ACC112 (cell line): ENCODE data around the gene LCE1E.

Experiments used
- H2AFZ ChIP-seq: fragments of 200-600 bp; sonication (generic); one replicate; pipeline ENCODE4 v1.6.0; 2017; ENCODE audit warnings: antibody characterized with exemption, low read length; ENCODE audit not compliant: unreplicated experiment
- H3K27ac ChIP-seq: fragments of 200-600 bp; sonication (generic); 2 replicates; pipeline ENCODE4 v1.5.1; 2014; ENCODE audit warnings: low read depth, mild to moderate bottlenecking, antibody characterized with exemption, low read length, moderate library complexity
- H3K27me3 ChIP-seq: fragments of 200-600 bp; sonication (generic); 2 replicates; pipeline ENCODE4 v1.6.1; 2014; ENCODE audit warnings: mild to moderate bottlenecking, antibody characterized with exemption, low read length, moderate library complexity, mixed read lengths; ENCODE audit not compliant: insufficient read depth
- H3K36me3 ChIP-seq: fragments of 200-600 bp; sonication (generic); 2 replicates; pipeline ENCODE4 v1.6.1; 2016; ENCODE audit warnings: mild to moderate bottlenecking, antibody characterized with exemption, low read length, moderate library complexity, mixed read lengths; ENCODE audit not compliant: insufficient read depth
- H3K4me1 ChIP-seq: fragments of 200-600 bp; sonication (generic); one replicate; pipeline ENCODE4 v1.6.1; 2016; ENCODE audit warnings: low read length, mixed read lengths; ENCODE audit not compliant: insufficient read depth, unreplicated experiment, control insufficient read depth
- H3K4me3 ChIP-seq: fragments of 200-600 bp; sonication (generic); 2 replicates; pipeline ENCODE4 v1.5.1; 2014; ENCODE audit warnings: mild to moderate bottlenecking, low read depth, low read length
- H3K79me2 ChIP-seq: fragments of 200-600 bp; sonication (generic); one replicate; pipeline ENCODE4 v1.6.0; 2016; ENCODE audit warnings: low read length; ENCODE audit not compliant: control insufficient read depth, unreplicated experiment, insufficient read depth

The LCE1E gene

GRCh38 chr1:152783095-152783494 lies 3.0 kb upstream of the LCE1E start:
- no peaks in the 10 kb centered on the region for H3K36me3 ChIP-seq
- H3K27me3 ChIP-seq = no peaks in the 10 kb centered on the region
- no peak overlapping the region for H3K4me3 ChIP-seq
- no peaks in the 10 kb centered on the region for H3K4me1 ChIP-seq
- no peaks in the 10 kb centered on the region for H3K79me2 ChIP-seq
- H2AFZ ChIP-seq = no peak overlapping the region
- H3K27ac ChIP-seq = no peak overlapping the region

- no peaks in the 10 kb centered on the region for H3K27me3 ChIP-seq
- H3K27ac ChIP-seq = no peak overlapping the region
- H3K4me3 ChIP-seq = no peak overlapping the region
- H2AFZ ChIP-seq = no peak overlapping the region
- no peaks in the 10 kb centered on the region for H3K79me2 ChIP-seq
- no peaks in the 10 kb centered on the region for H3K4me1 ChIP-seq
- no peaks in the 10 kb centered on the region for H3K36me3 ChIP-seq
Measured at GRCh38 chr1:152795686-152796085, 9.6 kb downstream of the LCE1E start.

GRCh38 chr1:152796421-152796820 lies 10.4 kb downstream of the LCE1E start, which contains the start of gene LCE1D:
Gene LCE1D (plus strand): TSS chr1:152796721. CDS start chr1:152797795, 1,074 bp downstream.
- Histone ChIP-seq H2AFZ (no peak within 1 kb of the TSS), H3K27me3 (no peaks in the 10 kb centered on the region), H3K27ac (no peak within 1 kb of the TSS), H3K79me2 (no peaks in the 10 kb centered on the region), H3K4me1 (no peaks in the 10 kb centered on the region), H3K36me3 (no peaks in the 10 kb centered on the region), H3K4me3 (no peak within 1 kb of the TSS)

- no peaks in the 10 kb centered on the region for H3K4me1 ChIP-seq
- no peaks in the 10 kb centered on the region for H3K79me2 ChIP-seq
- no peak overlapping the region for H2AFZ ChIP-seq
- H3K27me3 ChIP-seq = no peaks in the 10 kb centered on the region
- no peak overlapping the region for H3K4me3 ChIP-seq
- no peak overlapping the region for H3K27ac ChIP-seq
- H3K36me3 ChIP-seq = no peaks in the 10 kb centered on the region
Measured at GRCh38 chr1:152801333-152801732, 15.3 kb downstream of the LCE1E start.

- no peak within 1 kb of the TSS for H3K4me3 ChIP-seq
- H3K27ac ChIP-seq = no peak within 1 kb of the TSS
- H3K79me2 ChIP-seq = no peaks in the 10 kb centered on the region
- no peaks in the 10 kb centered on the region for H3K4me1 ChIP-seq
- no peak within 1 kb of the TSS for H2AFZ ChIP-seq
- peaks cover 4% of the 10 kb centered on the region; the same call in 1 of the 2 replicates for H3K27me3 ChIP-seq
- no peaks in the 10 kb centered on the region for H3K36me3 ChIP-seq
Measured at GRCh38 chr1:152806576-152806975, 20.5 kb downstream of the LCE1E start, which contains the start of gene LCE1C. Gene LCE1C (minus strand): TSS chr1:152806651. CDS start chr1:152805478, 1,173 bp downstream.

GRCh38 chr1:152811050-152811449 lies 25.0 kb downstream of the LCE1E start:
- H2AFZ ChIP-seq = no peak overlapping the region
- no peaks in the 10 kb centered on the region for H3K4me1 ChIP-seq
- no peak overlapping the region for H3K27ac ChIP-seq
- H3K4me3 ChIP-seq = no peak overlapping the region
- peaks cover 4% of the 10 kb centered on the region; the same call in 1 of the 2 replicates for H3K27me3 ChIP-seq
- no peaks in the 10 kb centered on the region for H3K36me3 ChIP-seq
- no peaks in the 10 kb centered on the region for H3K79me2 ChIP-seq

GRCh38 chr1:152811671-152812070 lies 25.6 kb downstream of the LCE1E start, which contains the start of gene LCE1B:
Gene LCE1B (plus strand): TSS chr1:152811971. CDS start chr1:152812447, 476 bp downstream.
- Histone ChIP-seq H3K4me3 (no peak within 1 kb of the TSS), H3K27me3 (peaks cover 4% of the 10 kb centered on the region; the same call in 1 of the 2 replicates), H3K79me2 (no peaks in the 10 kb centered on the region), H2AFZ (no peak within 1 kb of the TSS), H3K27ac (no peak within 1 kb of the TSS), H3K36me3 (no peaks in the 10 kb centered on the region), H3K4me1 (no peaks in the 10 kb centered on the region)

GRCh38 chr1:152817309-152817708 lies 31.3 kb downstream of the LCE1E start:
- H2AFZ ChIP-seq = no peak overlapping the region
- H3K36me3 ChIP-seq = no peaks in the 10 kb centered on the region
- H3K4me3 ChIP-seq = no peak overlapping the region
- H3K79me2 ChIP-seq = no peaks in the 10 kb centered on the region
- H3K27me3 ChIP-seq = no peaks in the 10 kb centered on the region
- H3K4me1 ChIP-seq = no peaks in the 10 kb centered on the region
- no peak overlapping the region for H3K27ac ChIP-seq

GRCh38 chr1:152823294-152823693 lies 37.2 kb downstream of the LCE1E start:
- H3K4me3 ChIP-seq = no peak overlapping the region
- no peaks in the 10 kb centered on the region for H3K4me1 ChIP-seq
- H3K27ac ChIP-seq = no peak overlapping the region
- H3K79me2 ChIP-seq = no peaks in the 10 kb centered on the region
- no peak overlapping the region for H2AFZ ChIP-seq
- H3K36me3 ChIP-seq = no peaks in the 10 kb centered on the region
- H3K27me3 ChIP-seq = no peaks in the 10 kb centered on the region

GRCh38 chr1:152824964-152825363 lies 38.9 kb downstream of the LCE1E start:
- no peak overlapping the region for H3K4me3 ChIP-seq
- no peaks in the 10 kb centered on the region for H3K4me1 ChIP-seq
- H3K79me2 ChIP-seq = no peaks in the 10 kb centered on the region

GRCh38 chr1:152827173-152827572 lies 41.1 kb downstream of the LCE1E start, which contains the start of gene LCE1A:
Gene LCE1A (plus strand): TSS chr1:152827473. CDS start chr1:152827473, 0 bp downstream.
- Histone ChIP-seq H3K27ac (no peak within 1 kb of the TSS), H3K79me2 (no peaks in the 10 kb centered on the region), H3K36me3 (no peaks in the 10 kb centered on the region), H2AFZ (no peak within 1 kb of the TSS), H3K4me1 (no peaks in the 10 kb centered on the region), H3K4me3 (no peak within 1 kb of the TSS), H3K27me3 (no peaks in the 10 kb centered on the region)

More at GRCh38 chr1:152824964-152825363, 38.9 kb downstream of the LCE1E start:
- H3K27me3 ChIP-seq = no peaks in the 10 kb centered on the region
- H3K36me3 ChIP-seq = no peaks in the 10 kb centered on the region
- no peak overlapping the region for H3K27ac ChIP-seq
- H2AFZ ChIP-seq = no peak overlapping the region
